Panc1 (cell line): Measurements from ENCODE around the gene BANF1. TPM values are rescaled to one million over a fixed set of nuclear protein-coding genes. Genes with fewer than 3 reads are reported as not detected.
A peak's percentile ranks its signal among the peaks of the same experiment; 100 is the strongest.

Source experiments
- ATAC-seq: fragments of 200-7000 bp; cut with Tn5 transposase; 2 replicates; pipeline ENCODE4 v1.9.1; 2020; ENCODE audit warnings: mild to moderate bottlenecking, moderate library complexity
- BruUV-seq: library from RNA; stranded (reverse); fragments of 400-500 nt; replicated peaks from 2 replicates; lab custom pipeline; 2021; lab: Mats Ljungman, UMichigan
- CTCF ChIA-PET: fragments of 300-600 bp; sonication (Branson Sonifier 250); formaldehyde crosslinking; loops from one replicate; lab custom pipeline; 2022; ENCODE audit warnings: antibody characterized with exemption; lab: Charles Lee
- POLR2A ChIA-PET: fragments of 300-600 bp; sonication (Branson Sonifier 250); formaldehyde crosslinking; loops from one replicate; lab custom pipeline; 2022; ENCODE audit warnings: antibody characterized with exemption; lab: Charles Lee
- DNase-seq: peaks from one replicate; pipeline ENCODE4 v3.0.0-alpha.2; 2010; ENCODE audit warnings: low read depth, low spot score
- H3K27ac ChIP-seq: 2 replicates; pipeline ENCODE4 v1.5.1; 2011; ENCODE audit warnings: mild to moderate bottlenecking, low read length, inconsistent platforms
- H3K27me3 ChIP-seq: fragments of 200-500 bp; sonication (Bioruptor generic); 2 replicates; pipeline ENCODE4 v1.6.0; 2014; ENCODE audit warnings: low read length, inconsistent platforms; ENCODE audit not compliant: control insufficient read depth, insufficient read depth
- H3K36me3 ChIP-seq: fragments of 200-500 bp; sonication (Bioruptor generic); 2 replicates; pipeline ENCODE4 v1.5.1; 2014; ENCODE audit warnings: inconsistent platforms, mild to moderate bottlenecking, low read length, moderate library complexity; ENCODE audit not compliant: control insufficient read depth, insufficient read depth
- H3K4me1 ChIP-seq: 2 replicates; pipeline ENCODE4 v1.5.1; 2011; ENCODE audit warnings: inconsistent platforms, mild to moderate bottlenecking, low read length, moderate library complexity; ENCODE audit not compliant: control insufficient read depth, insufficient read depth
- H3K4me3 ChIP-seq, 2 experiments: 2 replicates each; pipeline ENCODE4 v1.5.1; 2011 to 2012; ENCODE audit warnings: low read depth in 2 of 2, low read length in 2 of 2, mild to moderate bottlenecking in 2 of 2, inconsistent platforms in 1 of 2, moderate library complexity in 1 of 2
- H3K9me3 ChIP-seq: fragments of 200-500 bp; sonication (Bioruptor generic); 2 replicates; pipeline ENCODE4 v1.5.1; 2014; ENCODE audit warnings: low read depth, mild to moderate bottlenecking, inconsistent platforms, low read length, moderate library complexity; ENCODE audit not compliant: control insufficient read depth, insufficient read depth
- POLR2AphosphoS5 ChIP-seq: IDR thresholded peaks from 2 replicates; pipeline ENCODE4 v1.6.1; 2012; ENCODE audit warnings: mild to moderate bottlenecking, low read depth, low read length, moderate library complexity
- SIN3A ChIP-seq: IDR thresholded peaks from 2 replicates; pipeline ENCODE4 v1.6.1; 2012; ENCODE audit warnings: low read depth, mild to moderate bottlenecking, low read length, moderate library complexity, borderline replicate concordance; ENCODE audit not compliant: insufficient read depth
- TCF7L2 ChIP-seq: IDR thresholded peaks from 2 replicates; pipeline ENCODE4 v1.6.1; 2011; ENCODE audit warnings: mild to moderate bottlenecking, low read depth, low read length, inconsistent platforms
- in situ Hi-C: cut with HindIII; loops from 2 replicates; pipeline ENCODE4 v1.10.0; 2016; ENCODE audit warnings: low sequenced_read_pairs, low pct_unique_long_range_greater_than_20kb
- intact Hi-C: fragments of 100-400 bp; cut with micrococcal nuclease; formaldehyde crosslinking; loops from one replicate; pipeline ENCODE4 v1.10.0; 2022; ENCODE audit not compliant: unreplicated experiment
- total RNA-seq: library from RNA; stranded (reverse); gene quantifications from one replicate; pipeline ENCODE4 v1.2.1, GENCODE V29; 2021; ENCODE audit not compliant: unreplicated experiment
- TF ChIP-seq, protein P1 (sequence below): fragments of 450-650 bp; IDR thresholded peaks from 2 replicates; pipeline ENCODE4 v1.5.1; 2017; ENCODE audit warnings: mild to moderate bottlenecking
- TF ChIP-seq, protein P2 (sequence below), 2 experiments: IDR thresholded peaks; 2 replicates each; pipeline ENCODE4 v1.6.1; 2011 to 2012; ENCODE audit warnings: low read depth in 2 of 2, control low read depth in 1 of 2, low read length in 1 of 2, mild to moderate bottlenecking in 1 of 2, moderate library complexity in 1 of 2; ENCODE audit not compliant: insufficient read depth in 1 of 2

The BANF1 gene
- total RNA-seq, 1 experiment from 2014 or later, result 494 TPM

DNA sequence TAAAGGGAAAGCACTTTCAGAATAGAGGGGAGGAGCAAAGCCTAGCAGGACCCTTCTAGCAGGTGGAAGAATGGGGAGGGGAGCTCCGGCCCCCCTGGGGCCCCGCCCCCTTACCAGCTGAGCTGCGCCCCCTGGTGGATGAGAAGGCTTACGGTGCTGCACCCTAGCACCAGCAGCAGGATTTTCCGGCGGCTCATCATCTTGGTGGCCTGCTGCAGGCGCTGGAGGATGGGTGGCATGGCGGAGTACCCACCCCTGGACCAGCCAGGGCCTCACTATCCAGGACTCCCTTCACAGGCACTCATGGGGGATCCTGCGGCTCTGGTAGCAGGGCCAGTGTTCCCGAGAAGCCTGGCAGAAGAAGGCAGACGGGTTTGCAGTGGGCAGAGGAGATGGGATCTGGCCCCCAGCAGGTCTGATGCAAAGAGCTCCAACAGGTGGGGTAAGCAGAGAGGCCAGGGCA, 42.9 kb downstream of the BANF1 start:
- Histone ChIP-seq H3K27me3 (no peaks in the 10 kb centered on the region), H3K4me1 (peaks cover 3% of the 10 kb centered on the region; the same call in 1 of the 2 replicates), H3K9me3 (no peaks in the 10 kb centered on the region), H3K4me3 (no peak overlapping the region), H3K27ac (no peak overlapping the region), H3K36me3 (no peaks in the 10 kb centered on the region)
- DNase-seq (no peak), ATAC-seq (peak; percentile 92)
- POLR2A ChIA-PET, result interaction anchor here (1.0 kb wide), 1 partner anchor 11 kb away, joined by 12 read pairs; no protein-coding TSS in a partner anchor
- intact Hi-C loops, result no loop called here
- in situ Hi-C loops, result no loop called here
- CTCF ChIA-PET, result interaction anchor here (0.5 to 2.2 kb wide), 14 partner anchors 9 to 1910 kb away, joined by 3 to 15 read pairs (median 4); partner anchors contain the start of gene FIBP
- no TSS peak for BruUV-seq
- TF ChIP-seq, protein P1, sequence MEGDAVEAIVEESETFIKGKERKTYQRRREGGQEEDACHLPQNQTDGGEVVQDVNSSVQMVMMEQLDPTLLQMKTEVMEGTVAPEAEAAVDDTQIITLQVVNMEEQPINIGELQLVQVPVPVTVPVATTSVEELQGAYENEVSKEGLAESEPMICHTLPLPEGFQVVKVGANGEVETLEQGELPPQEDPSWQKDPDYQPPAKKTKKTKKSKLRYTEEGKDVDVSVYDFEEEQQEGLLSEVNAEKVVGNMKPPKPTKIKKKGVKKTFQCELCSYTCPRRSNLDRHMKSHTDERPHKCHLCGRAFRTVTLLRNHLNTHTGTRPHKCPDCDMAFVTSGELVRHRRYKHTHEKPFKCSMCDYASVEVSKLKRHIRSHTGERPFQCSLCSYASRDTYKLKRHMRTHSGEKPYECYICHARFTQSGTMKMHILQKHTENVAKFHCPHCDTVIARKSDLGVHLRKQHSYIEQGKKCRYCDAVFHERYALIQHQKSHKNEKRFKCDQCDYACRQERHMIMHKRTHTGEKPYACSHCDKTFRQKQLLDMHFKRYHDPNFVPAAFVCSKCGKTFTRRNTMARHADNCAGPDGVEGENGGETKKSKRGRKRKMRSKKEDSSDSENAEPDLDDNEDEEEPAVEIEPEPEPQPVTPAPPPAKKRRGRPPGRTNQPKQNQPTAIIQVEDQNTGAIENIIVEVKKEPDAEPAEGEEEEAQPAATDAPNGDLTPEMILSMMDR, result peak; percentile 99
- TF ChIP-seq POLR2AphosphoS5 (no peak), TCF7L2 (no peak)
- TF ChIP-seq, protein P2, sequence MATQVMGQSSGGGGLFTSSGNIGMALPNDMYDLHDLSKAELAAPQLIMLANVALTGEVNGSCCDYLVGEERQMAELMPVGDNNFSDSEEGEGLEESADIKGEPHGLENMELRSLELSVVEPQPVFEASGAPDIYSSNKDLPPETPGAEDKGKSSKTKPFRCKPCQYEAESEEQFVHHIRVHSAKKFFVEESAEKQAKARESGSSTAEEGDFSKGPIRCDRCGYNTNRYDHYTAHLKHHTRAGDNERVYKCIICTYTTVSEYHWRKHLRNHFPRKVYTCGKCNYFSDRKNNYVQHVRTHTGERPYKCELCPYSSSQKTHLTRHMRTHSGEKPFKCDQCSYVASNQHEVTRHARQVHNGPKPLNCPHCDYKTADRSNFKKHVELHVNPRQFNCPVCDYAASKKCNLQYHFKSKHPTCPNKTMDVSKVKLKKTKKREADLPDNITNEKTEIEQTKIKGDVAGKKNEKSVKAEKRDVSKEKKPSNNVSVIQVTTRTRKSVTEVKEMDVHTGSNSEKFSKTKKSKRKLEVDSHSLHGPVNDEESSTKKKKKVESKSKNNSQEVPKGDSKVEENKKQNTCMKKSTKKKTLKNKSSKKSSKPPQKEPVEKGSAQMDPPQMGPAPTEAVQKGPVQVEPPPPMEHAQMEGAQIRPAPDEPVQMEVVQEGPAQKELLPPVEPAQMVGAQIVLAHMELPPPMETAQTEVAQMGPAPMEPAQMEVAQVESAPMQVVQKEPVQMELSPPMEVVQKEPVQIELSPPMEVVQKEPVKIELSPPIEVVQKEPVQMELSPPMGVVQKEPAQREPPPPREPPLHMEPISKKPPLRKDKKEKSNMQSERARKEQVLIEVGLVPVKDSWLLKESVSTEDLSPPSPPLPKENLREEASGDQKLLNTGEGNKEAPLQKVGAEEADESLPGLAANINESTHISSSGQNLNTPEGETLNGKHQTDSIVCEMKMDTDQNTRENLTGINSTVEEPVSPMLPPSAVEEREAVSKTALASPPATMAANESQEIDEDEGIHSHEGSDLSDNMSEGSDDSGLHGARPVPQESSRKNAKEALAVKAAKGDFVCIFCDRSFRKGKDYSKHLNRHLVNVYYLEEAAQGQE (IDR thresholded peaks at IDR 0.05; ENCODE audit: insufficient read depth in 1 of 2, low read depth in 2 of 2, low read length in 1 of 2), result no peak

DNA sequence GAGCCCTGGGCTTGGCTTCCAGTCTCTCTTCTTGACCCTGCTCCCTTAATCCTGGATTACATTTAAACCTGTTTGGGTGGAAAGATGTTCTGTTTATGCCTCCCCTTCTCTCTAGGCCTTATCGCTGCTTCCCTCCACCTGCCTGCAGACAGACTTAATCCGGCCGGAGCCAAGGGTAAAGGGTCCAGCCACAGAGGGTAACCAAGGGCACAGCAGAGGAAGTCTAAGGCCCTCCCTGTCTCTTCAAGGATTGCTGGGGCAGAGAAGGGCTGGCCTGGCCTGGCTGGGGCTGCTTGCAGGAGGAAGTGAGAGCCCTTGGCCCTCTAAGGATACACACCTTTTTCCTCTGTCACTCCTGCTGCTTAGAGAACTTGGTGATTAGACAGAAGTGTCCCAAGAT, 44.6 kb downstream of the BANF1 start:
- Histone ChIP-seq H3K4me1 (peaks cover 14% of the 10 kb centered on the region), H3K9me3 (no peaks in the 10 kb centered on the region), H3K27me3 (no peaks in the 10 kb centered on the region), H3K4me3 (no peak overlapping the region), H3K27ac (no peak overlapping the region), H3K36me3 (no peaks in the 10 kb centered on the region; the same call in 1 of the 2 replicates)
- intact Hi-C loops, result no loop called here
- TF ChIP-seq POLR2AphosphoS5, result no peak
- TF ChIP-seq, protein P2 (IDR thresholded peaks at IDR 0.05; ENCODE audit: insufficient read depth in 1 of 2, low read depth in 2 of 2, low read length in 1 of 2), result no peak
- TF ChIP-seq, protein P1, result no peak
- TF ChIP-seq SIN3A, result no peak
- no peak for TF ChIP-seq TCF7L2
- in situ Hi-C loops, result no loop called here
- no TSS peak for BruUV-seq
- ChIA-PET POLR2A (interaction anchor here (1.3 kb wide), 1 partner anchor 156 kb away, joined by 4 read pairs; no protein-coding TSS in a partner anchor), CTCF (interaction anchor here (2.2 kb wide), 1 partner anchor 25 kb away, joined by 9 read pairs; no protein-coding TSS in a partner anchor)
- ATAC-seq (no peak), DNase-seq (no peak)
